GM21529 (cell line): Measurements from ENCODE around the gene METTL17.
"Not testable (repeated sequence)": the region's sequence is repeated elsewhere in the genome, so short reads cannot be mapped to it uniquely, and the experiment has no call there.

Experiments
- ATAC-seq: cut with Tn5 transposase; IDR thresholded peaks from one replicate; pipeline ENCODE4 v1.9.1; 2021; ENCODE audit not compliant: unreplicated experiment

METTL17 gene

GRCh38 chr14:21023817-21024584, 34.2 kb downstream of the METTL17 start:
- ATAC-seq = no peak

- ATAC-seq = no peak
These were observed 35.0 kb downstream of the METTL17 start, which contains the start of gene NDRG2 for GRCh38 chr14:21024585-21025370. NDRG2 (minus strand) TSS chr14:21025061; CDS start chr14:21023315, 1,746 bp downstream.

DNA sequence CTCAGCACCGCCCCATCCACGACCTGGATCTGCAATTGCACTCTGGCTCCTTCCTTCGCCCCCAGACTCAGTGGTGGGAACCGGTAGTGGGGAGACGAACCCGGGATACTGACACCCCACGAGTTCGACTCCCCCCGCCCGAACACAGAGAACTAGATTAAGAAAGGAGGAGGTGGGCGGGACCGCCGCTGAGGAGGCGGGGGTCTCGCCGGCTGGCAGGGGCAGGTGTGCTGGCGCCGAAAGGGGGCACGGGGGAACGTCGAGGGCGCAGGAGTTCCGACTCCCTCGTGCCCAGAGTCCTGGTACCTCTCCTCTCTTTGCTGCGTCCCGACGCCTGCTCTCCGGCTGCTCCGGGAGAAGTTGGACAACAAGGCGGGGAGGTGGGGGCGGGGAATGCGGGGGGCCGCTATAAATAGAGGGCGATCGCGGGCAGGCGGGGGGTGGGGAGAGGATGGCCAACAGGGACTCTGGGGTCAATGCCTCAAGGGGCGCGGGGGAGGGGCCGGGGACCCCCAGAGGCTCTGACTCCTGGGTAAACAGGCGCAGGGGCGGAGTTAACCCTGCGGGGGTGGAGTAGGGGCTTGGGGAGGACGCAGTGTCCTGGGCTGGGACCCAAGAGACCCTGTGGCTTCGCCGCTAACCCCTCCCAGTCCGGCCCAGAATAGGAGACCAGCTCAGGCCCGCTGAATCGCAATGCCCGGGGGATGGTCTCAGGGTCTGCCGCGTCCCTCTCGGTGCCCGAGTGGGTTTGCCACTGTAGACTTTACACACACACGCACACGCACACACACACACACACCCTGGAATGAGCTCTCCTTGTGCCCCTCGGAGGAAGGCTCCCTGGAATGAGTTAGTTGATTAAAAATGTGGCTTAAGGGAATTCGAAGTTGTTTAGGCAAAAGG, 35.8 kb downstream of the METTL17 start:
- no peak for ATAC-seq

DNA sequence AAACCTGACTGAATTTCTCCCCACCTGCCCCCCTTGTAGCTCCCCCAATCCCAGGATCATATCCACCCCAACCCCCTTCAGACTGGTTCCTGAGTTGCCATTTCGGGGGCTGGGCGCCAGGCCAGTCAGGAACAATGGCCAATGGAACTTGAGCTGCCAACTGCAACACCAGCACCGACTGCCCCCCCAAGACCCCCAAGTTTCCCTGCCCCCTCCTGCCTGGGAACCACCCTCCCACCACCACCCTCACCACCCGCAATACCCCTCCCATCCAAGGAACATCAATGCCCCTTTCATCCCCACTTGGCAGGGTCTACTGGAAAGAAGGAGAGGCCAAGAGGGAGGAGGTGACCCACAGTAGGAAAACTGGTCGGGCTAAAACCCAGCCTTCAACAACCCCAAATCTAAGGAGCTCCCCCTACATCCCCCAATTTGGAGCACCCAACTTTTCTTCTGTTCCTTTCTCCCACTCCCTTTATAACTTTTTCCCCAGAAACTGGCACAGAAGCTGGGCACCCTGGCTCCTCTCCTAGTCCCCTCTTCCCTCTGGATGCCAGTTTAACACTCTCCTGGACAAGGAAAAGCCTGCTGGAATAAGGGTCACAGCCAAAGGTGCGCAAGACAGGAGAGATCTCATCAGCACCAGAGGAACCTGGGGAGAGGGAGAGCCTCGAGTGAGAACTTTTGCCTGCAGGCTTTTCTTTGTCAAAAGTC, 36.7 kb downstream of the METTL17 start:
- no peak for ATAC-seq

DNA sequence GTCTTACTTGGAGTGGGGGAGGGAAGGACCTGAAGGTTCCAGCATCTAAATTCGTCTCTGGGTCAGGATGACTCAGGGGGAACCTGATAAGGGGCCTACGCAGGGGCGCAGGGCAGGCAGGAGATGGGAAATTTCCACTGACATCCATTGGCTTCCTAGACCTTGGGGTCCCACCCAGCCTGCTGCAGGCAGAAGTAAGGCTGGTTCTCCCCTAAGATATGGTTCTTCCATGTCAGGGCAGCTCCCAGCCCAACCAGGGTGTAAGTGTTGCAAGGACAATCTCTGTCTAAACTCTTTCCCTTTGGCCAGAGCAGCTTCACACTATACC, 37.2 kb downstream of the METTL17 start:
- ATAC-seq = no peak

DNA sequence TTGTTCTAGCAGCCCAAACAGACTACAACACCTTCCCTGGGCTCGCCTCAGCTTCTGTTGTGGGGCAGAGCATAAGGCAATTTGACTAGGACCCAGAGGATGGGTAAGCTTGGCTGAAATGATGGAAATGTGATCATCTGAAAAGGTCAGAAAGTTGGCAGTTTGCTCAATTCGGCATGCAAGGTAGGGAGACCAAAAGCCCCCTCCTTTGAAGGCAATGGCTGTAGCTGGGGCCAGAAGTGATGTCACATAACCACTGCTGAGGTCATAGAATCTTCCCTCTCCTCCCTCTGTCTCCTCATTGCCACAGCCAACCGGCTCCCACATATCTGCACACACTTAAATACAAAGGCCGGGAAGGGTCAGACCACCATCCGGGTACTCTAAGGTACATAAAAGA, 40.1 kb downstream of the METTL17 start, which contains the start of gene TPPP2:
Gene TPPP2, plus strand, starts transcription at position 301 of the 400 bp plus-strand sequence. CDS start 365 bp downstream, outside the sequence.
- ATAC-seq = no peak

DNA sequence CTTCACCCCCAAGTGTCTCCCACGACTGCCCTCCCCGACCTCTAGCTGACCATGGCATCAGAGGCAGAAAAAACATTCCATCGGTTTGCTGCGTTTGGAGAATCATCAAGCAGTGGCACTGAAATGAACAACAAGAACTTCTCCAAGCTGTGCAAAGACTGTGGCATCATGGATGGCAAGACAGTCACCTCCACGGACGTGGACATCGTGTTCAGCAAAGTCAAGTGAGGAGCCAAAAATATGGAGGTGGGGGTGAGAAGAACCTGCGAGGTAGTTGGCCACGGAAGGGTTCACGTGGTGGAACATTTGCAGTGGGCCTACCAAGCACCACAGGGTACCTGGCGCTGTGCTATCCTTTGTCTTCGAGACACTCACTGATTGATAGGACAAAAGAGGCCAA, 40.8 kb downstream of the METTL17 start:
- no peak for ATAC-seq

- ATAC-seq = no peak
These were observed 42.7 kb downstream of the METTL17 start for GRCh38 chr14:21032326-21033132.

GRCh38 chr14:21033133-21033698, 43.4 kb downstream of the METTL17 start:
- no peak for ATAC-seq

- ATAC-seq = no peak
These were observed 44.9 kb downstream of the METTL17 start, which contains the start of gene RNASE13 for GRCh38 chr14:21034707-21035106. RNASE13 (minus strand) TSS chr14:21034807; CDS start chr14:21034288, 519 bp downstream.

DNA sequence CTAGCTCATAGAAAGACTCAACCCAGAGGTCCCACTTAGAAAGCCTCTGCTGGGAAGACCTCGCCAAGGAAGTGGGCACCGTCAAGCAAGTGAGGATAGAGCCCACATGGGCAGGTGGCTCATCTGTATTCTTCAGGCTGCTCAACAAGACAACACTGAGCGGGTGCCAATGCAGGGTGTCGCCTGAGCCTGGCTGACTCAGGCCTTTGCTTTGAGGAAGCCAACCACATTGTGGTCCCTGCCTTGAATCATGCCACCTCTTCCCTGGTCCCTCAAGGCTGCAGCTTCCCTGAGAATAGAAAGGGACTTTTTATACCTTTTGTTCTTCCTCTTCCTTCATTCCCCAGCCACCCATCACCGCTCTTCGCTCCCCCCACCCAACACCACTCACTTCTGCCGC, 47.0 kb downstream of the METTL17 start:
- ATAC-seq = no peak

- ATAC-seq = no peak
These were observed 47.4 kb downstream of the METTL17 start for GRCh38 chr14:21037156-21037555.

GRCh38 chr14:21038441-21039422, 49.0 kb downstream of the METTL17 start:
- no peak for ATAC-seq

GRCh38 chr14:21039585-21040369, 50.0 kb downstream of the METTL17 start:
- no peak for ATAC-seq

- ATAC-seq = no peak
These were observed 50.7 kb downstream of the METTL17 start for GRCh38 chr14:21040370-21040925.

DNA sequence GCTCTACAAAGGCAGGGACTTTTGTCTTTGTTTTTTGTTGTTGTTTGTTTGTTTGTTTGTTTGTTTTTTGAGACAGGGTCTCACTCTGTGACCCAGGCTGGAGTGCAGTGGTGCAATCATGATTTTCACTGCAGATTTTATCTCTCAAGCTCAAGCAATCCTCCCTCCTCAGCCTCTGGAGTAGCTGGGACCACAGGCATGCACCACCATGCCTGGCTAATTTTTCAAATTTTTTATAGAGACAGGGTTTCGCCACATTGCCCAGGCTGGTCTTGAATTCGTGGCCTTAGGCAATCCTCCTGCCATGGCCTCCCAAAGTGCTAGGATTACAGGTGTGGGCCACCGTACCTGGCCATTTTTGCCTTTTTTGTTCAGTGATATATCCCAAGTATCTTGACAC, 51.2 kb downstream of the METTL17 start:
- ATAC-seq = not testable (repeated sequence)
